SJSA1 (cell line): ENCODE results near the gene SDF2. TPM values are rescaled to one million over a fixed set of nuclear protein-coding genes. Genes with fewer than 3 reads are reported as not detected.
"Not testable (repeated sequence)": the region's sequence is repeated elsewhere in the genome, so short reads cannot be mapped to it uniquely, and the experiment has no call there.

Experiments
- DNase-seq, 2 experiments: peaks; one replicate each; pipeline ENCODE4 v3.0.0-alpha.2; 2015 to 2020; ENCODE audit warnings: low spot score in 2 of 2, low read depth in 1 of 2
- H3K27ac ChIP-seq: fragments of 250-450 bp; sonication (Bioruptor Pico); 2 replicates; pipeline ENCODE4 v1.5.1; 2020; ENCODE audit warnings: mild to moderate bottlenecking, moderate library complexity
- H3K27me3 ChIP-seq: fragments of 250-450 bp; sonication (Bioruptor Pico); replicated peaks from 2 replicates; pipeline ENCODE4 v1.5.1; 2020; ENCODE audit warnings: mild to moderate bottlenecking, moderate library complexity
- H3K36me3 ChIP-seq: fragments of 250-450 bp; sonication (Bioruptor Pico); 2 replicates; pipeline ENCODE4 v1.5.1; 2020; ENCODE audit warnings: mild to moderate bottlenecking
- H3K4me1 ChIP-seq: fragments of 250-450 bp; sonication (Bioruptor Pico); replicated peaks from 2 replicates; pipeline ENCODE4 v1.6.1; 2021; ENCODE audit warnings: mild to moderate bottlenecking
- H3K4me3 ChIP-seq: fragments of 250-450 bp; sonication (Bioruptor Pico); 2 replicates; pipeline ENCODE4 v1.5.1; 2020; ENCODE audit warnings: mild to moderate bottlenecking
- H3K9me3 ChIP-seq: fragments of 250-450 bp; sonication (Bioruptor Pico); replicated peaks from 2 replicates; pipeline ENCODE4 v1.5.1; 2020; ENCODE audit warnings: mild to moderate bottlenecking
- total RNA-seq: library from RNA; depleted of rRNA; stranded (reverse); fragments of >200 nt; shearing (Covaris generic); gene quantifications from 2 replicates; pipeline ENCODE4 v1.2.3, GENCODE V29; 2014

Gene SDF2
- total RNA-seq, 1 experiment from 2014 or later, result 59.8 TPM

DNA sequence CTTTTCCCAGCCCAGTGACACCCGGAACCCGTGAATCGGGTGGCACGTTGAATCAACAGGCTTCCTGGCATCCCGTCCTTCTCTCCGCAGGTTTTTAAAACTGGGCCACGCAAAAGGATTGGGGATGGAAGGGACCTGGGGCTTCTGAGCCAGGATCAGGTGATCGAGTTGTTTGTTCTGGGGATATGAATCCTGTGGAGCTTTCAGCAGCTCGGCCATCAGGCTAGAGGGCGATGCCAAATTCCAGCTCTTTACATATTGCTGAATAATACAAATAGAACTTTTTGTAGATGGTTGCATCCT lies 772 bp upstream of the SDF2 start:
- peak overlapping the region; percentile 87 for H3K27ac ChIP-seq
- H3K27me3 ChIP-seq, result no peaks in the 10 kb centered on the region
- H3K4me3 ChIP-seq, result peak overlapping the region; percentile 76
- H3K36me3 ChIP-seq, result peaks cover 69% of the 10 kb centered on the region
- no peak for DNase-seq
- no peaks in the 10 kb centered on the region for H3K9me3 ChIP-seq
- H3K4me1 ChIP-seq, result peaks cover 17% of the 10 kb centered on the region

DNA sequence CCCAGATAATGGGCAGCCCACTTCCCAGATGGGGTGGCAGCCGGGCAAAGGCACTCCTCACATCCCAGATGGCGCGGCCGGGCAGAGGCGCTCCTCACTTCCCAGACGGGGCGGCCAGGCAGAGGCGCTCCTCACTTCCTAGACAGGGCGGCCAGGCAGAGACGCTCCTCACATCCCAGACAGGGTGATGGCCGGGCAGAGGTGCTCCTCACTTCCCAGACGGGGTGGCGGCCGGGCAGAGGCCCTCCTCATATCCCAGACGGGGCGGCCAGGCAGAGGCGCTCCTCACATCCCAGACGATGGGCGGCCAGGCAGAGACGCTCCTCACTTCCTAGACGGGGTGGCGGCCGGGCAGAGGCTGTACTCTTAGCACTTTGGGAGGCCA lies 2.2 kb downstream of the SDF2 start:
- H3K27me3 ChIP-seq, H3K4me3 ChIP-seq, DNase-seq, H3K9me3 ChIP-seq, H3K27ac ChIP-seq: not testable (repeated sequence)
- Histone ChIP-seq H3K36me3 (peaks cover 69% of the 10 kb centered on the region), H3K4me1 (peaks cover 17% of the 10 kb centered on the region)

DNA sequence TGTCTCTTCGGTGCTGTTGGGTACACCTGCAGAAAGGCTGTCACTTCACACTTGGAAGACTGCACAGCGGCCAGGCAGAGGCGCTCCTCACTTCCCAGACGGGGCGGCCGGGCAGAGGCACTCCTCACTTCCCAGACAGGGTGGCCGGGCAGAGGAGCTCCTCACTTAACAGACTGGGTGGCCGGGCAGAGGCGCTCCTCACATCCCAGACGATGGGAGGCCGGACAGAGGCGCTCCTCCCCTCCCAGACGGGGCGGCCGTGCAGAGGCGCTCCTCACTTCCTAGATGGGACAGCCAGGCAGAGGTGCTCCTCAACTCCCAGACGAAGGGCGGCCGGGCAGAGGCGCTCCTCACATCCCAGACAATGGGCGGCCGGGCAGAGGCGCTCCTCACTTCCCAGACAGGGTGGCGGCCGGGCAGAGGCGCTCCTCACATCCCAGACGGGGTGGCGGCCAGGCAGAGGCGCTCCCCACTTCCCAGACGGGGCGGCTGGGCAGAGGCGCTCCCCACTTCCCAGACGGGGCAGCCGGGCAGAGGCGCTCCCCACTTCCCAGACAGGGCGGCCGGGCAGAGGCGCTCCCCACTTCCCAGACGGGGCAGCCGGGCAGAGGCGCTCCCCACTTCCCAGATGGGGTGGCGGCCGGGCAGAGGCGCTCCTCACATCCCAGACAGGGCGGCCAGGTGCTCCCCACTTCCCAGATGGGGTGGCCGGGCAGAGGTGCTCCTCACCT lies 2.8 kb downstream of the SDF2 start:
- not testable (repeated sequence) for H3K4me3 ChIP-seq
- peaks cover 66% of the 10 kb centered on the region for H3K36me3 ChIP-seq

DNA sequence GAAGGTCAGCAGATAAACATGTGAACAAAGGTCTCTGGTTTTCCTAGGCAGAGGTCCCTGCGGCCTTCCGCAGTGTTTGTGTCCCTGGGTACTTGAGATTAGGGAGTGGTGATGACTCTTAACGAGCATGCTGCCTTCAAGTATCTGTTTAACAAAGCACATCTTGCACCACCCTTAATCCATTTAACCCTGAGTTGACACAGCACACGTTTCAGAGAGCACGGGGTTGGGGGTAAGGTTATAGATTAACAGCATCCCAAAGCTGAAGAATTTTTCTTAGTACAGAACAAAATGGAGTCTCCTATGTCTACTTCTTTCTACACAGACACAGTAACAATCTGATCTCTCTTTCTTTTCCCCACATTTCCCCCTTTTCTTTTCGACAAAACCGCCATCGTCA lies 3.4 kb downstream of the SDF2 start:
- H3K9me3 ChIP-seq, H3K4me3 ChIP-seq, DNase-seq: not testable (repeated sequence)

More for the DNA sequence above, 2.8 kb downstream of the SDF2 start:
- DNase-seq, H3K9me3 ChIP-seq, H3K27me3 ChIP-seq, H3K27ac ChIP-seq: not testable (repeated sequence)
- H3K4me1 ChIP-seq, result peaks cover 15% of the 10 kb centered on the region

DNA sequence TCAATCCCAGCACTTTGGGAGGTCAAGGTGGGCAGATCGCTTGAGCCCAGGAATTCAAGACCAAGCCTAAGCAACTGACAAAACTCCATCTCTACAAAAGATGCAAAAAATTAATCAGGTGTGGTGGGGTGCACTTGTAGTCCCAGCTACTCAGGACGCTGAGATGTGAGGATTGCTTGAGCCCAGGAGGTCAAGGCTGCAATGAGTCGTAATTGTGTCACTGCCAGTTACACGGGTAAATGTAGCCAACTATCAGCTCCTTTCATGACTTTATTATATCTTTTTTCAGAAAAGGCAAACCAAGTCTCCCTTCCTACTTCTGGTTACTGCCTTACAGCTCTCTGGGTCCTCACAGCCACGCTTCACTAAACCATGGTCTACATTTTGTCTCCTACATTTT lies 4.0 kb downstream of the SDF2 start:
- Histone ChIP-seq H3K27me3 (no peaks in the 10 kb centered on the region), H3K4me3 (no peak overlapping the region), H3K4me1 (peaks cover 6% of the 10 kb centered on the region), H3K36me3 (peaks cover 70% of the 10 kb centered on the region), H3K27ac (no peak overlapping the region), H3K9me3 (no peaks in the 10 kb centered on the region)
- DNase-seq, result no peak

More for the DNA sequence above, 3.4 kb downstream of the SDF2 start:
- H3K4me1 ChIP-seq, result peaks cover 12% of the 10 kb centered on the region
- H3K27ac ChIP-seq, H3K27me3 ChIP-seq: not testable (repeated sequence)
- H3K36me3 ChIP-seq, result peaks cover 68% of the 10 kb centered on the region

DNA sequence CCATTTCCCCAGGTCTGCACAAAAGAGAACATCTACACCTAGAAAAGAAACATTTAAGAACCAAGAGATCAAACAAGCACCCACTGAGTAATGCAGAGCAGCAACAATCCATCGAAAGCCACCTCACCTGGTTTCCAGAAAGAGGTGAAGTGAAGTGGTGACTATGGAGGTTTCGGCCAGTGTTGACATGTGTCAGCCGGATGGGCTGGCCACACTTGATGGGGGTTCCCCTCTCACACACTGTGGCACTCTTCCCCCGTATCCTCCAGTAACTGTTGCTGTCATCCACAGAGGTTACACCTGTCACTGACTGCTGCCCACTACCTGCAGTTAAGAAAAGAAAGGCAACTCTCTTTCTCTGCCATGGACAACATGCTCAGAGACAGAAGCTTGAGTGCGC lies 6.5 kb downstream of the SDF2 start:
- Histone ChIP-seq H3K4me1 (no peaks in the 10 kb centered on the region), H3K27ac (no peak overlapping the region), H3K9me3 (no peaks in the 10 kb centered on the region), H3K27me3 (no peaks in the 10 kb centered on the region), H3K36me3 (peaks cover 71% of the 10 kb centered on the region), H3K4me3 (no peak overlapping the region)
- no peak for DNase-seq

DNA sequence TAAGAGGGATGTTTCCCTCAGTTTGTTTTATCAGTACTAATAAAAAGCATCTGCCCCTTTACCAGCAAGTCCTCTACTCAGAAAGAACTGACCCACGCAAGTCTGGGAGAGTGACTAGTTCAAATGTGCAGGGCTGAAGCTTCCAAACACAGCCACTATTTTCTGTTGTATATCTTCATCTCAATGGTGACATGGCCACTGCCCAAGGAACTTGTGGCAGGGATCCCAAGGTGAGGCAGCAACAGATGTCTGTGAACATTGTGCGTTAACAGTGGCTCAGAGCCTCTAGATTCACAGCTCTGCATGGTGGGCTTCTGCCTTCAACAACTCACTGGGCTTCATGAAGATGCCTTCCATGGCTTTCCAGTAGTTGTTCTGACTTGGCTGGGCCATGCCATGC lies 13.0 kb downstream of the SDF2 start:
- H3K4me3 ChIP-seq, result no peak overlapping the region
- no peak overlapping the region for H3K27ac ChIP-seq
- H3K9me3 ChIP-seq, result no peaks in the 10 kb centered on the region
- peaks cover 55% of the 10 kb centered on the region for H3K36me3 ChIP-seq
- DNase-seq, result no peak
- H3K4me1 ChIP-seq, result peaks cover 12% of the 10 kb centered on the region
- H3K27me3 ChIP-seq, result no peaks in the 10 kb centered on the region

DNA sequence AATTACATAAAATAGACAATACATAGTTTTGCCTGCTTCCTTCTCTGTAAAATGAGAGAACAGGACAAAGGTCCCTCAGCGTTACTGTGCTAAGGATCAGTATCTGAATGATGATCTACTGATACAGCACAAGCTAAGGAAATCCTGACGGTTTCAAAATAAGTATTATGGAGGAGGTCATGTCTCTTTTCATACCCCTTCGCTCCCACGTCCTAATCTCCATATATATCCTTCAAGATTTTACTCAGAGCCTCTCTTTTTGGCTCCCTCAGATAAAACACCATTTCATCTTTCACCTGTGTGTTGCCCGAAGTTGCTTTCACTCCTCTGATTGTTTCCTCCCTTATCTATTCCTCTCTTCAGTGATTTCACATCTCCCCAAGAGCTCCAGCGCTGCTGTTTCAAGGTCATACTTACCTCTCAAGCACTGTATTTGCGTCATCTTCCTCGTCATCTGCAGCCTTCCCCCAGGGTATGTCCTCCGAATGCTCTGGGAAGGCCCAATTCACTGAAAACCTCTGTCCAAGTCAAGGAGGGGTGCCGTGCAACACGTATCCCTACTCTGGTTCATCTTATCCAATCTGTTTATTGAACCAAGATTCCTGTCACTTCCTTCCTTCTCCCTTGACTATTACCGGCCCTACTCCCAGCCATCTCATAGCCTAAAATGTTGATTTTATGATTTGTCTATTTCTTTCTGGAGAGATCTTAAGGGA lies 15.5 kb downstream of the SDF2 start:
- Histone ChIP-seq H3K4me3 (no peak overlapping the region), H3K27me3 (no peaks in the 10 kb centered on the region), H3K27ac (peak overlapping the region; percentile 7; the same call in 1 of the 2 replicates), H3K36me3 (peaks cover 57% of the 10 kb centered on the region), H3K4me1 (peaks cover 15% of the 10 kb centered on the region), H3K9me3 (no peaks in the 10 kb centered on the region)
- DNase-seq, result no peak

DNA sequence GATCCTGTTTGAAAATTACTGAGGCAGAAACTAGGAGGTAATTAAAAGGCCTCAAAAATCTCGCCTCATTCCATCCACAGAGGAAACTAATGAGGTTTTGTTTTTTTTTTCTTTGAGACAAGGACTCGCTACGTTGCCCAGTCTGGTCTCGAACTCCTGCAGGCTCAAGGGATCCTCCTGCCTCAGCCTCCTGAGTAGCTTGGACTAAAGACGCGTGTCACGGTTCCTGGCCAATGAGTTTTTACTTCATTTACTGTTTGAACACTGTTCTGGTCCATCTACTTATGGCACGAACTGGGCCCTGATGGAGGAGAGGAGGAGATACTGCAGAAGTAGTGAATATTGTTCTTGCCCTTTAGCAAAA lies 16.1 kb downstream of the SDF2 start:
- H3K9me3 ChIP-seq, result no peaks in the 10 kb centered on the region
- no peak for DNase-seq
- peaks cover 15% of the 10 kb centered on the region for H3K4me1 ChIP-seq
- no peaks in the 10 kb centered on the region for H3K27me3 ChIP-seq
- H3K36me3 ChIP-seq, result peaks cover 57% of the 10 kb centered on the region
- H3K27ac ChIP-seq, result peak overlapping the region; percentile 43
- peak overlapping the region; percentile 59 for H3K4me3 ChIP-seq

DNA sequence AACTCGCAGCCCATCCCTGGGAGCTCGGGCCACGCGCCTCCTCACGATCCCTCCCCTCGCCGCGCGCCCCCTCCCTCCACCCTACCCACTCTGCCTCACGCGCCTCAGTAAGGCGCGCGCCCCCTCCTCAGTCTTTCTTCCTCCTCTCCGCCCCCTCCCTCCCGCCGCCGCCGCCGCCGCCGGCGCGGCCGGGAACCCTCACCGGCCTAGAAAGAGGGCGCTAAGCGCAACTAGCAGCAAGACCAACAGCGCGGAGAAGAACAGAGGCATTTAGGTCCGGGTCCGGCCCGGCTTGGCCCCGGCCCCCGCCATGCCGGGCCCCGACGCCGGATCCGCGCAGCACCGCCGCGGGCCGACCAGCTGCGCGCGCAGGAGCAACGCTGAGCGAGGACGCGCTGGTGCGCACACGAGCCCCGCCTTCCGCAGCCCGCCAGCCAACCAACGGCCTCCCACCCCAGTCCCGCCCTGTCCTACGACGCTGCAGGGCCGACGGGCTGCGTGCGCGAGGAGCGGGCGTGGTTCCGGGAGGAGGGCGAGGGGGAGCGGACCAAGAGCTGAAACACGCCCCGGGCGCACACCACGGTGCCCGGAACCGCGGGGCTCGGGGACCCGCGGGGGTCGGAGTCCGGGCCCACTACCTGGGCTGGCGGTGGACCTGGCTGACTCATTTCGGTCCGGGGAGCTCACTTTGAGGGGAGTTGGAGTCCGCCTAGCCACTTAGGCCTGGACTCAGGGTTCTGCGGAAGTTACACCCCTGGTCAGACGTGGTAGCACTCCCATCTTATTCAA lies 16.7 kb downstream of the SDF2 start, which contains the start of gene BLTP2:
Gene BLTP2, minus strand, starts transcription at position 372 of the 789 bp plus-strand sequence. Its CDS starts 102 bp downstream, at position 270.
- Histone ChIP-seq H3K36me3 (peaks cover 62% of the 10 kb centered on the region), H3K9me3 (no peaks in the 10 kb centered on the region), H3K4me1 (peaks cover 15% of the 10 kb centered on the region), H3K27me3 (no peaks in the 10 kb centered on the region), H3K4me3 (peak within 1 kb of the TSS; percentile 59), H3K27ac (peak within 1 kb of the TSS; percentile 43)
- peak; percentile 87 to 95 for DNase-seq

DNA sequence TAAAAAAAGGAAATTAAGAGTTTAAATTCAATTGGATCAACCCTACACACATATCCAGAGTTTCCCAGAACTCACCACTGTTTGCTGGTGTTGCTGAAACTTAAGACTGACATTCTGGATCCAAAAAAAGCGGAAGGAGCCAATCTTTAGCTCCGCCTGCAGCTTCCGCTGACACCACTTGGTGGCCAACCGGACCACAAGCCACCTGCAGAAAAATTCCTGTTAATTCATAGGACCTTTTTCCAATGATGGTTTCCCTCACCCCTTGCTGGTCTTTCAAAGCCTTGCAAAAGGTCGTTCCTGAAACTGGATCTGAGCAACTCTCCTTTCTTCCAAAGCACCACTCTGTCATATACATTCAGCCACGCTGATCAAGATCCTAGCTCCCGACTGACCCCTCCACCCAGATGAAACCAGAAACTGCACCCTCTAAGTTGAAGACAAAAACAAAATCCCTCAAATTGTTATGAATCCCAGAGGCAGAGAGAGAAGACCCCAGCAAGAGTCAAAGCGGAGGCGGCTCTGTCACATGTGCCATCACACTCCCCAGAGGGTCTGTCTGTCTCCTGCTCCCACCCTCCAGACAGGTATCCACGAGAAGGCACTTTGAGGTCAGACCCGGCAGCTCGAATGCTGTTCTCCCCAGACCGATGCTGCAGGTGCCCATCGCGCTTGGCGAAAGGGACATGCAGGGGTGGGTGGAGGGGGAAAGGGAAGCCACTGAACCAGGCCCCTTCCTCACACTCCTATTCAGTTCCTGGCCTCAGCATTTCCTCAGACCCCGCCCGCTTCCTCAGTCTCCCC lies 17.5 kb downstream of the SDF2 start:
- Histone ChIP-seq H3K27me3 (no peaks in the 10 kb centered on the region), H3K4me1 (peaks cover 15% of the 10 kb centered on the region), H3K36me3 (peaks cover 65% of the 10 kb centered on the region), H3K27ac (no peak overlapping the region), H3K4me3 (peak overlapping the region; percentile 59), H3K9me3 (no peaks in the 10 kb centered on the region)
- DNase-seq, result peak in 1 of 2 experiments; percentile 51

DNA sequence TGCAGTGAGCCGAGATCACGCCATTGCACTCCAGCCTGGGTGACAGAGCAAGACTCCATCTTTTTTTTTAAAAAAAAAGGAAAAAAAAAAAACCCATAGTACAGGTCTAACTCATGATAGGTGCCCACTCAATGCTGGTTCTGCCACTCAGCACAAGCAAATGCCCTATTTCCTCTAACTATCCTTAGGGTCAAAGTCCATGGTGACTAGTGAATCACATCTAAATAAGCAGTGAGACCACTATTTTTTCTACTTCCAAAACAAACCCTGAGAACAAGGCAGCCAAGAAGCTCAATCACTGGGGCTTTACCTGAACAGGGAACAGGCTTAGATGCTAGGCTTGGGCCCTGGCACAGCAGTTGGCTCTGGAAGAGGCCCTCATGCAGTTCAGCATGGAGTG lies 20.1 kb downstream of the SDF2 start:
- no peak for DNase-seq
- Histone ChIP-seq H3K27ac (no peak overlapping the region), H3K4me3 (no peak overlapping the region), H3K27me3 (no peaks in the 10 kb centered on the region), H3K4me1 (peaks cover 10% of the 10 kb centered on the region), H3K9me3 (no peaks in the 10 kb centered on the region), H3K36me3 (peaks cover 76% of the 10 kb centered on the region)

DNA sequence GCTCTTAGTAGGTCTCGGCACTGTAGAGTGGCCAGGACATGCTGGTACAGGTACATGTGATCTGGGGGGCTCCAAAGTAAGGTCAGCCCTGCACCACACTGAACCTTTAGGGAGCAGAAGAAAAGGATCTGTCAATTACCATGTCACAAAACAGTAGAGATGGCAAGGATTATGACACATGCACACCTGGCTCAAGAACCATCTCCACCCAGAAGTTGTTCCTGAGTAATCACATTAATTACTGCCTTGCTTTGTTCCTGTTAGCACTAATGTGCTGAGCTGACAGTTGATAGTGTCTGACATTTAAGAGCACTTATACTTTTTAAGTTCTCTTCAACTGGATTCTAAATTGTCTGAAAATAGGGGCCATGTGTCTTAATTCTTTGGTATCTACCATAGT lies 26.2 kb downstream of the SDF2 start:
- H3K27me3 ChIP-seq, result no peaks in the 10 kb centered on the region
- no peaks in the 10 kb centered on the region for H3K9me3 ChIP-seq
- no peak overlapping the region for H3K27ac ChIP-seq
- H3K4me1 ChIP-seq, result no peaks in the 10 kb centered on the region
- no peak overlapping the region for H3K4me3 ChIP-seq
- H3K36me3 ChIP-seq, result peaks cover 95% of the 10 kb centered on the region
- no peak for DNase-seq
